Measurements from ENCODE around the gene C2CD4A.
"Not testable (repeated sequence)": the region's sequence is repeated elsewhere in the genome, so short reads cannot be mapped to it uniquely, and the experiment has no call there.

C2CD4A gene, protein sequence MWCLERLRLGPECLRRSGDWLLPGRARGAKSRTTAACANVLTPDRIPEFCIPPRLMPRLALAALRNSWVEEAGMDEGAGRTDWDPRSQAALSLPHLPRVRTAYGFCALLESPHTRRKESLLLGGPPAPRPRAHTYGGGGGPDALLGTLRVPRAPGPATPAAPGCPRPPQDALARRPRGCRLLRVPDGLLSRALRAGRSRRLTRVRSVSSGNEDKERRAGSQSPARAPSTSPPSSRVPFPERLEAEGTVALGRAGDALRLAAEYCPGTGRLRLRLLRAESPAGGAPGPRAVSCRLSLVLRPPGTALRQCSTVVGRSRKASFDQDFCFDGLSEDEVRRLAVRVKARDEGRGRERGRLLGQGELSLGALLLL

GRCh38 chr15:62066663-62067447 is at the start of gene C2CD4A:
C2CD4A (plus strand) TSS chr15:62066977; CDS start chr15:62067614, 637 bp downstream.
- DNase-seq, result peak in 31 of 56 donors; percentile 4 to 62 (median 27)

DNA sequence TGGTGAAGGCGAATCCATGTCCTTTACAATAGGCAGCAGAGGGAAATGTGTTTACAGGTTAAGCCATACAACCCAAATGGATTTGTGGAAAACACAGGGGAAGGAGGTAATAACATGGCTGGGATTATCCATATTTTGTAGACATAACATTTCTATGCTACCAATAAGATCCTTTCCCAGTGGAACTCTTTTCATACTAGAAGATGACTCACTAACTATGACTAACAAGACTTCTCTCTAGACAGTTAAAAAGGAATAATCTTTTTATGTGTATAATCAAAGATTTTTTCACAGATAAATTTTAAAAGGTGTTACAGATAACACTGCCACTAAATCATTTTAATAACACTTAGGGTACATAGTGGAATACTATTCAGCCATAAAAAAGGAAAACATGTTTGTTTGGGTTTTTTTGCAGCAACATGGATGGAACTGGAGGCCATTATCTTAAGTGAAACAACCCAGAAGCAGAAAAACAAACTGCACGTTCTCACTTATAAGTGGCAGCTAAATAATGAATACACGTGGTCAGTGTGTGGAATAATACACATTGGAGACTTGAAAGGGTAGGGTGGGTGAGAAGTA is 46.1 kb upstream of the C2CD4A start:
- DNase-seq, result no peak

- no peak for DNase-seq
These were observed 44.7 kb upstream of the C2CD4A start for GRCh38 chr15:62021991-62022600.

DNA sequence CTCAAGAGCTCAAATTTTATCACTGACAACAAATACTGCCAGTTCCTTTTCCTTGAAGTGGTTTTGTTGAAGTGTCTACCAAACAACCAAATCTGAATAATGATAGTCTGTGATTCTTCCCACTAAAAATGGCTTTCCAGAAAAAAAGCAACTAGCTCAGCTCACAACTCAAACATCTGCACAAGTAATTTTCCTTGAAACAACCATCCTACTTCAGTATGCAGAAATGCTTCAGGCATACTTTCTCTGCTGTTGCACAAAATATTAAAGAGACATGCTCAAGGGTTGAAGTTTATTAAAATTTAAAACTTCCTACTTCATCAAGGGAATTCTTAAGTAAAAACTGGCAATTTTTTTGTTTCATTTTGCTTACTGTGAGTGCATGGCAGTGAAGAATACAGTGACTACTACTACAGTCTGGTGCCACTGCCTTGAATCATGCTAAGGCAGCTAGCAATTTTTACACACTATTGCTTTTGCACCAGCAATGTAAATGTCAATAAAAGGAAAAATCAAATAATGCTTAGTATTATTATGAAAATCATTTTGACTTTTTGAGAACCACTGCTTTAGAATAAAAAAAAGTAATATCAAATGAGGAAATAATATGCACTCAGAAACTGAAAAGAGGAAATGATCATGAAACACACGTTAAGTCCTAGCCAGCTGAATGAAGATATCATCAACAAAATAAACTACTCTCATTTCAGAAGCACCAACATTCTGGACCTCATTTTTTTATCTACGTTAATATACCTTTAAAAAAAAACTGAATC is 40.1 kb upstream of the C2CD4A start:
- DNase-seq, result no peak

DNA sequence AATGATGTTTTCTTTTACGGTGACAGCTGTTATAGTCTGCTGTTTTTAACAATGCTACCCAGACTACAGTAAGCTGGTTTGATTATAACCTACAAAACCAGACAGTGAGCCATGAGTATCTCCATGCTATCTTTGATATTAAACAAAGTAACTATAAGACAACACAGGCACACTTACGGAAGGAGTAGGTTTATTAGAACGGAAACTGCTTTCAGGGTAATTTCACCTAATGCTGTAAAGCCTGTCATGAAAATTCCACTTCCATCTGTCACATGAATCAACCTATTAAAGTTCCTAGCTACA is 39.6 kb upstream of the C2CD4A start:
- DNase-seq, result no peak

DNA sequence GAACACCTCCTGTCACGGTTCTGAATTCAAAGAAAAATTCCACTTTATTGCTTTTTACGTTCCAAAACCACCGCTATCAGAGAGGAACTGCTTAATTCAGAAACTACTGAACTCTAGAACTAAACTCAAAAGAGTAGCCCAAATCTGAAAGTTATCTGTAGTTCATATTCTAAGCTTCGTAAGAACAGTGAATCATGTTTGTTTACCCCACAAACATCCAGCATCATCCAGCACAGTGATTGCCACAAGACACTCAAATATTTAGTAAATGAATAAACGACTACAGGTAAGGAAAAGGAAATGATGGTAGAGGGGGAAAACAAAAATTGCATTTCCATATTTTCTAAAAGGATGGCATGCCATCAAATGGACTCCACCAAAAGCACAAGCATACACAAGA is 38.9 kb upstream of the C2CD4A start:
- no peak for DNase-seq

DNA sequence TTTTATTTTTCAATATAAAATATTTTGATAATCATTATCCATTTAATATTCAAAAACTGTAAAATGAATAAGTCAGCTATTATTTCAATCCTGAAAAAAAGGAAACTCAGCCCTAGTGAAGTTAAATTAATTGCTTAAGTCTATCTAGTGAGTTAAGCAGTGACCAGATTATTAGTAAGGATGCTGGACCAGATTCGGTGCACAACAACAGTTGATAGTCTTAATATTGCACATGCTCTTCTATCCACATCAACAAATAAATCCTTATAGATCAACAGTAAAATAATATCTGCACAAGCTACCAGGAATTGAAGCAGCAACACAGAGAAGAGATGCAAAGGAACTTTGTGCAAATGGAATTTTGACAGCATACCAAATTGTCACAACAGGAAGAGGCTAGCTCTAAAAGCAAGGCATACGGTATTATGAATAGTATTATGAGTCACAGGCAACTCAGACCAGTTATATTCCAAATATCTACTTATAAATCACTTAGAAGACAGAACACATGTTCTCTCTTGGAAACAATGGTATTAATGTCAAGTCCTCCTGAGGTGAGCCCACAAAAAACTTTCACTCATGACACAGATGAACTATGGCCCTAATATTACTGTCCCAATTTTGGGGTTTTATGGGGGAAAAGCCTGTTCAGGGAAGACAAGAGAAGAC is 31.4 kb upstream of the C2CD4A start:
- no peak for DNase-seq

- DNase-seq, result no peak
These were observed 20.6 kb upstream of the C2CD4A start for GRCh38 chr15:62046078-62046743.

GRCh38 chr15:62047282-62047827 is 19.4 kb upstream of the C2CD4A start:
- DNase-seq, result no peak

- not testable (repeated sequence) for DNase-seq
These were observed 18.5 kb upstream of the C2CD4A start for GRCh38 chr15:62048254-62048653.

DNA sequence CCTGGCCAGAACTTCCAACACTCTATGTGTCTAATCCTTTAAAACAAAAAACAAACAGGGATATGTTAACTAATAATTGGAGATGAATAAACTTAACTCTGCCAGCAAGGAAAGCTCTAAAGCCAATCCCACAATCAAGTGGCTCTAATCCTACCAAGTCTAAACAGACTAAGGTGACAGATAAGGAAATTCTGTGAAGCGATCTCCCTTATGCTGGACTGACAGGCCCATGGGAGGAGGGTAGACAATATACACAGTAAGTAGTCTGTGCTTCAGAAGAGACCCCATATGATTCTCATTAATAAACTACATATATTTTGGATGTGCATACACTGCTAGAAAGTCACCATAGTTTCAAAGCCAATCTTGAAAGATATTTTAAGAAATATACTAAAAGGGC is 16.7 kb upstream of the C2CD4A start:
- DNase-seq, result no peak

DNA sequence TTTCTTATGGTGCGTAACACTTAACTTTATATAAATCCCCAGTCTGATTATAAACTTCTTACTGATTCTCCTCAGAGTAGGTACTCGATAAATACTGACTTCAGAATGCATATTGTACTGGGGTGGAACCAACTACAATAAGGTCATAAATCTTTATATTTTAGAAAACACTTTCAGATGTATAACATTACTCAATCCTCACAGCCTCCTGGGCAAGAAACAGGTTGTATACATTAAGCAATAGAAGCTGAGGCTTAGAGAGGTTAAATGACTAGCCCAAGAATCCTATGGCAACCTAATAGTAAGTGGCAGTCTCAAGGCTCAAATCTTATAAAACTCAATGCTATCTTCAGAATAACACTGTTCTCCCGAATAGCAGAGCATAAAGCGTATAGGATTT is 15.6 kb upstream of the C2CD4A start:
- DNase-seq, result no peak

GRCh38 chr15:62052713-62053112 is 14.1 kb upstream of the C2CD4A start:
- no peak for DNase-seq

DNA sequence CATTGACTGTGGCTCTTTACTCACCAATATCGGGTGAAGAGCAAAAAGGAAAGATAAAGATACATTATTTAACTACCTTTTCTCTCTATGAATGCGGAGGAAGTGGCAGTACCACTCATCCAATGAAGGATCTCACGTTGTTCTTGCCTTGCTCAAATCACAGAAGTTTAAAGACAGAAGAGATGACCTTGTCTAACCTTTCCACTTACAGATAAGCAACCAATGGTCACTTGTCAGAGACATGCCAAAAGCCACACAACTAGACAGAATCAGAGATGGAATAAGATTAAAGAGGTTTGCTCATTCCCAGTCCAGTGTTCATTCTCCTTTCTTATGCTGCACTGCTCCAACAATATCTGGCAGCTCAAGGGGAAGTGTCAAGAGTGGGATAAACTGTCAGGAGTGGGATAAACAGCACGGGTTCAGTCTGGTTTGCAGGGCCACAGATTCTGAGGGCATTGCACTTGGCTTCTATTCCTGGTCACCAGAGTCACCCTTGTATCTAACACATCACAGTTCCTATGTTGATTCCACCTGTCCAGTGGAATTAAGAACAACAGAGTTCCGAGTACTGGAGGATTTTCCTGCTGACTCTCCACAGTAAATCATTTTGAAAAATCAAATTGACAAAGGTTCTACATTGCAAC is 13.2 kb upstream of the C2CD4A start:
- DNase-seq, result no peak

- no peak for DNase-seq
These were observed 11.8 kb upstream of the C2CD4A start for GRCh38 chr15:62054979-62055378.

DNA sequence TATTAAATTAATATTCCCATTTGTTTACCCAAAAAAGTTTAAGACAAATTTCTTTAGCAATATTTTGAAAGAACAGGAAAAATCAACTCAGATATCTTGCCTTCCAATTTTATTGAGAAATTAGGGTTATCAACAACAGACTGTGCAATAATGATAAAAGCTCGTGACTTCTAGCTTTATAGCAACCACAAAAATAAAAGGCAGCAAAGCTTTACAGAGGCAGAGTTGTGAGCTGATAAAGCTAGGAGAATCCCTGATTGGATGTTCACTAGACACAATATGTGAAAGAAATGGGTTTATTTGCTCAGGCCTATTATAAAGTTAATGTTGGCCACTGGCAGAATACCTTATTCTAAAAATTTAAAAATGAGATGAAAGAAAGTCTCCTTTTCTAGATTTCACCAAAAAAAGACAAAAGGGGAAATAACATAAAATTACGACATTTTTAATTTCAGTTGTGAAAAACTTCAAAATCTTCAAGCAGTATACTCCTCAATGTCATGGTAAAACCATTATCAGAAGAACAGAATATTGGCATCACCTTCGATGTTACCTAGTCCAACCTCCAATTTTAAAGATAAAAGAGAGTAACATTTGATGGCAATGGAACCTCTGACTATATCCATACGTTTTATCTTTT is 9.3 kb upstream of the C2CD4A start:
- DNase-seq, result no peak

- DNase-seq, result no peak
These were observed 8.3 kb upstream of the C2CD4A start for GRCh38 chr15:62058327-62059028.
